Measurements from ENCODE around the gene HEBP1. TPM values are rescaled to one million over a fixed set of nuclear protein-coding genes. Genes with fewer than 3 reads are reported as not detected.
A peak's percentile ranks its signal among the peaks of the same experiment; 100 is the strongest.

HEBP1 gene
- total RNA-seq, 4 donors from 2014 or later, result 44.5 to 78.0 (median 49.0) TPM

- ATAC-seq (ENCODE audit: low FRiP score), result no peak
- no peak for DNase-seq (ENCODE audit: low spot score)
Measured at GRCh38 chr12:12954878-12955625, 45.0 kb downstream of the HEBP1 start.

GRCh38 chr12:12954356-12954755 lies 45.7 kb downstream of the HEBP1 start:
- no peak for ATAC-seq (ENCODE audit: low FRiP score)

More at GRCh38 chr12:12954878-12955625, 45.0 kb downstream of the HEBP1 start:
- TF ChIP-seq CTCF (IDR thresholded peaks at IDR 0.05), result no peak

GRCh38 chr12:12952036-12952435 lies 48.0 kb downstream of the HEBP1 start, which contains the start of gene GPRC5D:
Gene GPRC5D (minus strand): TSS chr12:12952170. CDS start chr12:12950384, 1,786 bp downstream.
- no peak for TF ChIP-seq CTCF (IDR thresholded peaks at IDR 0.05)
- no peak for ATAC-seq (ENCODE audit: low FRiP score)
- DNase-seq (ENCODE audit: low spot score), result no peak

More at GRCh38 chr12:12954356-12954755, 45.7 kb downstream of the HEBP1 start:
- DNase-seq (ENCODE audit: low spot score), result no peak
- TF ChIP-seq CTCF (IDR thresholded peaks at IDR 0.05), result no peak

DNA sequence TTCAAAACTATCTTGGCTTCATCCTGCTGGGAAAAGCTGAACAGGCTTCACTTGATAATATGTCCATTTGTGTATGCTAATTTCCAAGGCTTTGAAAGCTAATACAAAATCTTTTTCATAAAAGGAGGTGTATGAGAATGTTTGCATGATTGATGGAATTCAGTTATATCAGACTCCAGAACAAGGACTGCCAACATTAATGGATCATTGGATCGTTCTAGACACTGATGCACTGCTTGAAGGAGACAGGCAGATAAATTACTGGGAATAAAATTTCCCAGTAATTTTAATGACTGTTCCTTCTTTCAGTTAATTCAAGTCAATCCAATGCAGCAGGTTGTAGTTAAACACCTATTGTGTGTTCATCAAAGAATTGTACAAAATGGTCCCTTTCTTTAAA lies 48.6 kb downstream of the HEBP1 start:
- TF ChIP-seq CTCF (IDR thresholded peaks at IDR 0.05), result no peak
- DNase-seq (ENCODE audit: low spot score) (no peak), ATAC-seq (ENCODE audit: low FRiP score) (no peak)

- no peak for DNase-seq (ENCODE audit: low spot score)
- peak; percentile 27 for ATAC-seq (ENCODE audit: low FRiP score)
- no peak for TF ChIP-seq CTCF (IDR thresholded peaks at IDR 0.05)
Measured at GRCh38 chr12:12947902-12948301, 52.2 kb downstream of the HEBP1 start.

DNA sequence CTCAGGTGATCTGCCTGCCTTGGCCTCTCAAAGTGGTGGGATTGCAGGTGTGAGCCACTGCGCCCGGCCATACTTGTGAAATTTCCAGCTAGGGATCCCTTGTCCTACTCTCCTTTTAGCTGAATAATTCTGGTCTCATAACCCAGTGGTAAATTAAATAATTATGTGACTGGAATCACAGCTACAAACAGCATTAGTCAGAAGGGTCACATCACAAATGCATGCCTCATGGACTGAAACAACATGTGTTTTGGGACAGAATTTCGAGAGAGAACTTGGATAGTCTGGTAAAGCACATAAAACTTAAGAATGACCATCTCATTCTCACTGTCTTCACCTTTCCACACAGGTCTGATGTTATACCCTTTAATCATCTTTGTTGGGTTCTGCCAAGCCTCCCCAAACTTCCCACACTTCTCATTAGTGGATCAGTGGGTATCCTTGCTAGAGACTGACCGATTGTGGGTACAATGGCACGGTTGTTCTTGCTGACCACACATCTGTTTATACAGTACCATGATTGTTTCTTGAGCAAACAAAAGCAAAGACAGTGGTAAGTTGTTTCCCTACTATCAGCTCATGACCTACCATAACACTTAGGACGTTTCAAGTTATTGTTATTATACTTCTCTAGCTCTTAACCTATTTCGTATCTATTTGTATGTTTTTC lies 53.2 kb downstream of the HEBP1 start:
- TF ChIP-seq CTCF (IDR thresholded peaks at IDR 0.05), result no peak
- DNase-seq (ENCODE audit: low spot score) (no peak), ATAC-seq (ENCODE audit: low FRiP score) (no peak)
